Measurements from ENCODE around the gene TBC1D14. TPM values are rescaled to one million over a fixed set of nuclear protein-coding genes. Genes with fewer than 3 reads are reported as not detected.

The TBC1D14 gene
- total RNA-seq, 3 donors from 2014 or later (not counting 1 experiment from before 2014, with no cell fraction given): 36.0 to 54.7 (median 53.2) TPM

DNA sequence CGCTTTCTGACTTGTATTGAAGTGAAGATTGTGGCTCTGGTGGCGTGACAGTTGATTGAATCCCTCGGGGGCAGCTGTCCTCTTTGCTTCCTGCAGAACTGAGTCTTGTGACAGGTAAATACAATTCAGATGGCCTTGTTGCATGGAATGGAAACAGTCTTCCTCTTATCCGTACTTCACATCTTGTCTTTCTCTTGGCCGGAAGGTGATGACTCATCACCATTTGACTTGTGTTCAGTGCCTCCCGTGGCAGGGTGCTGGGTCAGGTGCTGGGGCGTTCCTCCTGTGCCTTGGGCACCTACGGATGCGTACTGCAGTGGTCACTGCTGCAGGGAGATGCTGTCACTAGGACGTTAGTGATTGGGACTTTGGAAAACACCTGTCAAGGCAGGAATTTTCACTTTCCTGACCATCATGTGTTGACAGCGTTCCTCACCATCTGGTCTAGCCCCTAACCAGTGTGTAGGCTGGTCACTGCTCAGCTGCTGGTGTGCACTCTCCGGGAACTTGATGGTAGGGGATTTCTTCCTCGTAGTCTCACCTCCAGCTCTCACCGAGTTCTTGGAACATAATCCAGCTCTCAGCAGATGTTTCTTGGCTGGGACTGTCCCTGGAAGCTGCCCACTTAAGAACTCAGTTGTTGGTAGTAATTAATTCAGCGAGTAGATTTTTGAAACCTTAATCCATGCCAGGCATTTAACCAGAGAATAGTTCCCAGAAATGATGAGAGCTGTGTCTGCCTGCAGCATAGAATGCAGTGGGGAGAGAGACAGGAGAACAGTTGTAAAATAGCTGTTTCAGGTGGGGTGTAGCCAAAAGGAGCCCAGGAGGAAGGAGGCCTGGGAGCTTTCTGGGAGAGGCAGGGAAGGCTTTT is 7.2 kb downstream of the TBC1D14 start:
- intact Hi-C loops (cut with micrococcal nuclease): loop anchor here (2.0 kb wide), 1 partner anchor 26 kb away; no protein-coding TSS in a partner anchor
- Mint-ChIP-seq H3K27me3 (ENCODE audit: low read depth in 2 of 2) (no peaks in the 10 kb centered on the region), H3K9me3 (no peaks in the 10 kb centered on the region), H3K36me3 (no peaks in the 10 kb centered on the region), H3K4me3 (peak overlapping the region; percentile 58), H3K4me1 (peaks cover 49 to 65% of the 10 kb centered on the region in 2 donors), H3K27ac (peak overlapping the region; percentile 91)
- Histone ChIP-seq H3K4me1 (ENCODE audit: control insufficient read depth, insufficient read depth, low read length) (peaks cover 61% of the 10 kb centered on the region), H3K4me3 (ENCODE audit: low read length) (no peak overlapping the region), H3K27ac (ENCODE audit: low read length) (peak overlapping the region; percentile 51), H3K36me3 (ENCODE audit: control insufficient read depth, insufficient read depth, low read length) (no peaks in the 10 kb centered on the region), H3K27me3 (ENCODE audit: control insufficient read depth, insufficient read depth, low read length) (no peaks in the 10 kb centered on the region), H3K9me3 (ENCODE audit: control insufficient read depth, insufficient read depth, low read length) (no peaks in the 10 kb centered on the region)
- DNase-seq: peak; percentile 41 to 78
- 50% methylated on average over 15 of the region's 15 CpGs for WGBS (ENCODE audit: insufficient coverage)
- peak; percentile 56 to 82 (median 79) for ATAC-seq
- TF ChIP-seq CTCF (IDR thresholded peaks at IDR 0.05): no peak

DNA sequence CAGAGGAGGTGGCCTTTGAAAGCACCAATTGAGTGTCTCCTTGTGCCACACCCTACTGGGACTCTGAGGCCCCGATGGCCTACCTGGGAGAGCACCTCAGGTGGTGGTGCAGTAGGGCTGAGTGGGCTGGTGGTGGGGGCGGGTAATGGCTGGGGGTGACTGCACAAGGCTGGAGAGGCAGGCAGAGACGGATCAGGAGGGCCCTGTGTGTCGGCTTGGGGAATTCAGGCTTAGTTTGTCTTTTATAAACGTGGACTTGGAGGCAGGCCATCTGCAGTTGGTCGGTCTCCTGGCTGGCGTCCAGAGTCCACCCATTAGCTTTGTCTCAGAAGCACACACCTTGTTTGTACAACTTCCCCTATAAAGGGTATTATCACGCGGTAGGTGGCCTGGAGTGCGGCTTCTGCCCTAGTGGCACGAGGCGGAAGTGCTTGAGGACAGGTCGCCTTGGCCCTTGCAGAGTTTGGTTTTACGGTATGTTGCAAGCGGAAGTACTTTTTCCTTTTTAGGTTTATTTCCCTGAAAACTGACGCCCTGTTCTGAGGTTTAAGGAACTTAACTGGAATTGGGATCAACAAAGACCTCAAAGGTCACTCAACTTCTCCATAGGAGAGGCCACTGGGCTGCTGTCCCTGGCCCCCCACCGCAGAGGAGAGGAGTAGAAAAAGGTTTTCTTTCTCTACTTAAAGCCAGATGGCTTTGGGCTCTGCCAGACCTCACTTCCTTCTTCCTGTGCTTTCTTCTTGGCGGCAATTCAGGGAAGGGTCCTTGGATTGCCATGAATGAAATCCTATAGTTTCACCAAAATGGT is 8.0 kb downstream of the TBC1D14 start:
- peaks cover 60% of the 10 kb centered on the region for H3K4me1 ChIP-seq (ENCODE audit: control insufficient read depth, insufficient read depth, low read length)
- H3K9me3 ChIP-seq (ENCODE audit: control insufficient read depth, insufficient read depth, low read length): no peaks in the 10 kb centered on the region
- Mint-ChIP-seq H3K27me3 (ENCODE audit: low read depth in 2 of 2) (no peaks in the 10 kb centered on the region), H3K4me1 (peaks cover 53 to 69% of the 10 kb centered on the region in 2 donors), H3K36me3 (no peaks in the 10 kb centered on the region), H3K27ac (peak overlapping the region; percentile 91), H3K4me3 (peak overlapping the region; percentile 78), H3K9me3 (no peaks in the 10 kb centered on the region)
- H3K27ac ChIP-seq (ENCODE audit: low read length): peak overlapping the region; percentile 51
- no peaks in the 10 kb centered on the region for H3K36me3 ChIP-seq (ENCODE audit: control insufficient read depth, insufficient read depth, low read length)
- H3K27me3 ChIP-seq (ENCODE audit: control insufficient read depth, insufficient read depth, low read length): no peaks in the 10 kb centered on the region
- DNase-seq: peak; percentile 42 to 68
- intact Hi-C loops (cut with micrococcal nuclease): loop anchor here (2.0 kb wide), 1 partner anchor 25 kb away; no protein-coding TSS in a partner anchor
- TF ChIP-seq CTCF (IDR thresholded peaks at IDR 0.05): peak; percentile 67
- ATAC-seq: peak; percentile 68 to 85 (median 83)
- 41% methylated on average over 17 of the region's 18 CpGs for WGBS (ENCODE audit: insufficient coverage)
- H3K4me3 ChIP-seq (ENCODE audit: low read length): no peak overlapping the region

DNA sequence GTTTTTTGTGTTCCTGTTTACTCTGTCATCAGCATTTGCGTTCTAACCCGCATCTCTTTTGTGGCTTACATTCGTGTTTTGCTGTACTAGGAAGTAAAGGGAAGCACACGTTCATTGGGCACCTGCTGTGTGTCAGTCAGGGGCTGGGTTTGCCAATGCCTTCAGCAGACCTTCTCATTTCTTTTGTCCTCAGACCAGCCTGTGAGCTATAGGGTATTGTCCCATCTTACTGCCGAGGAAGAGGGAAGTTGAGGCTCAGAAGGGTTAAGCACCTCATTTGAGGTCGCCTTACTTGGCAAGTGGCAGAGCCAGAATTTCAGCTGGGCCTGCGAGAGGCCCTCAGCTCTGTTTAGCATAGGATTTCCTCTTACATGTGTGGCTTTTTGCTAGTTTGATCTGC is 8.7 kb downstream of the TBC1D14 start:
- Mint-ChIP-seq H3K4me1 (peaks cover 50 to 66% of the 10 kb centered on the region in 2 donors), H3K27ac (peak overlapping the region; percentile 91), H3K27me3 (ENCODE audit: low read depth in 2 of 2) (no peaks in the 10 kb centered on the region), H3K9me3 (no peaks in the 10 kb centered on the region), H3K36me3 (no peaks in the 10 kb centered on the region), H3K4me3 (peak overlapping the region; percentile 78)
- peak in 2 of 3 donors; percentile 17 to 37 for ATAC-seq
- no peak for TF ChIP-seq CTCF (IDR thresholded peaks at IDR 0.05)
- no peaks in the 10 kb centered on the region for H3K27me3 ChIP-seq (ENCODE audit: control insufficient read depth, insufficient read depth, low read length)
- intact Hi-C loops (cut with micrococcal nuclease): no loop called here
- peaks cover 2% of the 10 kb centered on the region for H3K36me3 ChIP-seq (ENCODE audit: control insufficient read depth, insufficient read depth, low read length)
- H3K4me3 ChIP-seq (ENCODE audit: low read length): no peak overlapping the region
- peak overlapping the region; percentile 51 for H3K27ac ChIP-seq (ENCODE audit: low read length)
- H3K4me1 ChIP-seq (ENCODE audit: control insufficient read depth, insufficient read depth, low read length): peaks cover 59% of the 10 kb centered on the region
- WGBS (ENCODE audit: insufficient coverage): 6% methylated on average over 7 of the region's 7 CpGs
- no peaks in the 10 kb centered on the region for H3K9me3 ChIP-seq (ENCODE audit: control insufficient read depth, insufficient read depth, low read length)
- peak in 1 of 2 donors; percentile 60 for DNase-seq

Measured in natural killer cell (primary cell).